SK-N-SH treated with all-trans-retinoic acid at 6 μM for 48 hours (cell line): ENCODE measurements around the gene TAF1A.

ENCODE experiments used
- ESRRG ChIP-seq: fragments of 250-450 bp; sonication (Bioruptor Pico); IDR thresholded peaks from 2 replicates; pipeline ENCODE4 v1.6.1; 2021; ENCODE audit warnings: mild to moderate bottlenecking
- GLIS3 ChIP-seq: fragments of 250-450 bp; sonication (Bioruptor Pico); IDR thresholded peaks from 2 replicates; pipeline ENCODE4 v1.5.0; 2020; ENCODE audit warnings: mild to moderate bottlenecking, moderate library complexity
- PATZ1 ChIP-seq: fragments of 250-450 bp; sonication (Bioruptor Pico); IDR thresholded peaks from 2 replicates; pipeline ENCODE4 v1.8.0; 2020; ENCODE audit warnings: mild to moderate bottlenecking, moderate library complexity, borderline replicate concordance
- TCF4 ChIP-seq: fragments of 250-450 bp; sonication (Bioruptor Pico); IDR thresholded peaks from 2 replicates; pipeline ENCODE4 v1.8.0; 2021; ENCODE audit warnings: mild to moderate bottlenecking, moderate library complexity, borderline replicate concordance
- ZC3H10 ChIP-seq: fragments of 250-450 bp; sonication (Bioruptor Pico); IDR thresholded peaks from 2 replicates; pipeline ENCODE4 v1.5.1; 2021; ENCODE audit warnings: mild to moderate bottlenecking, moderate library complexity
- ZNF70 ChIP-seq: fragments of 450-650 bp; formaldehyde crosslinking; IDR thresholded peaks from 2 replicates; pipeline ENCODE4 v1.5.0; 2020; ENCODE audit warnings: mild to moderate bottlenecking, moderate library complexity
- TF ChIP-seq, protein P1 (sequence below): fragments of 250-450 bp; sonication (Bioruptor Pico); IDR thresholded peaks from 2 replicates; pipeline ENCODE4 v1.5.0; 2020; ENCODE audit warnings: mild to moderate bottlenecking, moderate library complexity

- TF ChIP-seq, protein P1, sequence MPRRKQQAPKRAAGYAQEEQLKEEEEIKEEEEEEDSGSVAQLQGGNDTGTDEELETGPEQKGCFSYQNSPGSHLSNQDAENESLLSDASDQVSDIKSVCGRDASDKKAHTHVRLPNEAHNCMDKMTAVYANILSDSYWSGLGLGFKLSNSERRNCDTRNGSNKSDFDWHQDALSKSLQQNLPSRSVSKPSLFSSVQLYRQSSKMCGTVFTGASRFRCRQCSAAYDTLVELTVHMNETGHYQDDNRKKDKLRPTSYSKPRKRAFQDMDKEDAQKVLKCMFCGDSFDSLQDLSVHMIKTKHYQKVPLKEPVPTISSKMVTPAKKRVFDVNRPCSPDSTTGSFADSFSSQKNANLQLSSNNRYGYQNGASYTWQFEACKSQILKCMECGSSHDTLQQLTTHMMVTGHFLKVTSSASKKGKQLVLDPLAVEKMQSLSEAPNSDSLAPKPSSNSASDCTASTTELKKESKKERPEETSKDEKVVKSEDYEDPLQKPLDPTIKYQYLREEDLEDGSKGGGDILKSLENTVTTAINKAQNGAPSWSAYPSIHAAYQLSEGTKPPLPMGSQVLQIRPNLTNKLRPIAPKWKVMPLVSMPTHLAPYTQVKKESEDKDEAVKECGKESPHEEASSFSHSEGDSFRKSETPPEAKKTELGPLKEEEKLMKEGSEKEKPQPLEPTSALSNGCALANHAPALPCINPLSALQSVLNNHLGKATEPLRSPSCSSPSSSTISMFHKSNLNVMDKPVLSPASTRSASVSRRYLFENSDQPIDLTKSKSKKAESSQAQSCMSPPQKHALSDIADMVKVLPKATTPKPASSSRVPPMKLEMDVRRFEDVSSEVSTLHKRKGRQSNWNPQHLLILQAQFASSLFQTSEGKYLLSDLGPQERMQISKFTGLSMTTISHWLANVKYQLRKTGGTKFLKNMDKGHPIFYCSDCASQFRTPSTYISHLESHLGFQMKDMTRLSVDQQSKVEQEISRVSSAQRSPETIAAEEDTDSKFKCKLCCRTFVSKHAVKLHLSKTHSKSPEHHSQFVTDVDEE (CRISPR knock-in tag) = no peak
- TF ChIP-seq TCF4 = no peak
- TF ChIP-seq PATZ1 (CRISPR knock-in tag) = no peak
- TF ChIP-seq ZNF70 (CRISPR knock-in tag) = no peak
- TF ChIP-seq ESRRG (CRISPR knock-in tag) = no peak
- TF ChIP-seq GLIS3 (CRISPR knock-in tag) = no peak
- TF ChIP-seq ZC3H10 (CRISPR knock-in tag) = no peak
These were observed 36.9 kb downstream of the TAF1A start for GRCh38 chr1:222552882-222553281.
